ENCODE measurements around the gene ATP6V1A. TPM values are rescaled to one million over a fixed set of nuclear protein-coding genes. Genes with fewer than 3 reads are reported as not detected.
"Not testable (repeated sequence)": the region's sequence is repeated elsewhere in the genome, so short reads cannot be mapped to it uniquely, and the experiment has no call there.

ATP6V1A gene
- polyA plus RNA-seq, 1 donor = 46.3 TPM

GRCh38 chr3:113839551-113839950, 92.7 kb downstream of the ATP6V1A start:
- Histone ChIP-seq H3K4me1 (ENCODE audit: control insufficient read depth, insufficient read depth, low read length) (peaks cover 3% of the 10 kb centered on the region), H3K4me3 (ENCODE audit: low read length) (no peak overlapping the region)

GRCh38 chr3:113844622-113845222, 97.9 kb downstream of the ATP6V1A start:
- H3K27me3 ChIP-seq (ENCODE audit: control insufficient read depth, insufficient read depth, low read length) = no peaks in the 10 kb centered on the region
- no peaks in the 10 kb centered on the region for H3K9me3 ChIP-seq (ENCODE audit: control insufficient read depth, low read depth, low read length)
- no peak overlapping the region for H3K27ac ChIP-seq (ENCODE audit: low read length)
- peak; percentile 29 to 50 for DNase-seq
- H3K4me3 ChIP-seq (ENCODE audit: low read length) = no peak overlapping the region
- peaks cover 11% of the 10 kb centered on the region for H3K4me1 ChIP-seq (ENCODE audit: control insufficient read depth, insufficient read depth, low read length)
- 40% methylated on average over 1 of the region's 4 CpGs for WGBS (ENCODE audit: insufficient coverage, low lambda C conversion rate)
- no peaks in the 10 kb centered on the region for H3K36me3 ChIP-seq (ENCODE audit: control insufficient read depth, insufficient read depth, low read length)

More at GRCh38 chr3:113839551-113839950, 92.7 kb downstream of the ATP6V1A start:
- H3K36me3 ChIP-seq (ENCODE audit: control insufficient read depth, insufficient read depth, low read length) = no peaks in the 10 kb centered on the region
- no peak overlapping the region for H3K27ac ChIP-seq (ENCODE audit: low read length)
- no peak for DNase-seq
- H3K9me3 ChIP-seq (ENCODE audit: control insufficient read depth, low read depth, low read length) = no peaks in the 10 kb centered on the region
- no peaks in the 10 kb centered on the region for H3K27me3 ChIP-seq (ENCODE audit: control insufficient read depth, insufficient read depth, low read length)
- no CpG with 5 or more reads among the region's 2 CpGs for WGBS (ENCODE audit: insufficient coverage, low lambda C conversion rate)

- peaks cover 11% of the 10 kb centered on the region for H3K4me1 ChIP-seq (ENCODE audit: control insufficient read depth, insufficient read depth, low read length)
- DNase-seq = peak; percentile 49 to 74
- no peak overlapping the region for H3K4me3 ChIP-seq (ENCODE audit: low read length)
- H3K27ac ChIP-seq (ENCODE audit: low read length) = peak overlapping the region; percentile 94
- no peaks in the 10 kb centered on the region for H3K9me3 ChIP-seq (ENCODE audit: control insufficient read depth, low read depth, low read length)
- no peaks in the 10 kb centered on the region for H3K27me3 ChIP-seq (ENCODE audit: control insufficient read depth, insufficient read depth, low read length)
- no peaks in the 10 kb centered on the region for H3K36me3 ChIP-seq (ENCODE audit: control insufficient read depth, insufficient read depth, low read length)
Observed at GRCh38 chr3:113847247-113847646, 100.4 kb downstream of the ATP6V1A start.

GRCh38 chr3:113847664-113848461, 101.0 kb downstream of the ATP6V1A start:
- peak overlapping the region; percentile 94 for H3K27ac ChIP-seq (ENCODE audit: low read length)
- no CpG with 5 or more reads among the region's 2 CpGs for WGBS (ENCODE audit: insufficient coverage, low lambda C conversion rate)
- H3K27me3 ChIP-seq (ENCODE audit: control insufficient read depth, insufficient read depth, low read length) = no peaks in the 10 kb centered on the region
- peaks cover 15% of the 10 kb centered on the region for H3K4me1 ChIP-seq (ENCODE audit: control insufficient read depth, insufficient read depth, low read length)
- no peaks in the 10 kb centered on the region for H3K36me3 ChIP-seq (ENCODE audit: control insufficient read depth, insufficient read depth, low read length)
- peak; percentile 81 to 89 for DNase-seq
- no peak overlapping the region for H3K4me3 ChIP-seq (ENCODE audit: low read length)
- H3K9me3 ChIP-seq (ENCODE audit: control insufficient read depth, low read depth, low read length) = no peaks in the 10 kb centered on the region

GRCh38 chr3:113849071-113849470, 102.2 kb downstream of the ATP6V1A start:
- not testable (repeated sequence) for DNase-seq; H3K4me3 ChIP-seq (ENCODE audit: low read length); H3K36me3 ChIP-seq (ENCODE audit: control insufficient read depth, insufficient read depth, low read length); H3K9me3 ChIP-seq (ENCODE audit: control insufficient read depth, low read depth, low read length); H3K27ac ChIP-seq (ENCODE audit: low read length); H3K27me3 ChIP-seq (ENCODE audit: control insufficient read depth, insufficient read depth, low read length)
- peaks cover 15% of the 10 kb centered on the region for H3K4me1 ChIP-seq (ENCODE audit: control insufficient read depth, insufficient read depth, low read length)
- no CpG with 5 or more reads among the region's 3 CpGs for WGBS (ENCODE audit: insufficient coverage, low lambda C conversion rate)

- H3K9me3 ChIP-seq (ENCODE audit: control insufficient read depth, low read depth, low read length); H3K27ac ChIP-seq (ENCODE audit: low read length); H3K4me3 ChIP-seq (ENCODE audit: low read length); H3K27me3 ChIP-seq (ENCODE audit: control insufficient read depth, insufficient read depth, low read length); DNase-seq; H3K36me3 ChIP-seq (ENCODE audit: control insufficient read depth, insufficient read depth, low read length): not testable (repeated sequence)
- H3K4me1 ChIP-seq (ENCODE audit: control insufficient read depth, insufficient read depth, low read length) = peaks cover 15% of the 10 kb centered on the region
- 100% methylated on average over 1 of the region's 22 CpGs for WGBS (ENCODE audit: insufficient coverage, low lambda C conversion rate)
Observed at GRCh38 chr3:113849841-113850240, 103.0 kb downstream of the ATP6V1A start.

GRCh38 chr3:113850391-113850790, 103.6 kb downstream of the ATP6V1A start:
- WGBS (ENCODE audit: insufficient coverage, low lambda C conversion rate) = no CpG with 5 or more reads among the region's 9 CpGs
- H3K9me3 ChIP-seq (ENCODE audit: control insufficient read depth, low read depth, low read length); H3K27me3 ChIP-seq (ENCODE audit: control insufficient read depth, insufficient read depth, low read length); H3K27ac ChIP-seq (ENCODE audit: low read length); DNase-seq; H3K36me3 ChIP-seq (ENCODE audit: control insufficient read depth, insufficient read depth, low read length); H3K4me3 ChIP-seq (ENCODE audit: low read length): not testable (repeated sequence)
- peaks cover 15% of the 10 kb centered on the region for H3K4me1 ChIP-seq (ENCODE audit: control insufficient read depth, insufficient read depth, low read length)

- peak; percentile 40 to 71 for DNase-seq
- peak overlapping the region; percentile 35 for H3K27ac ChIP-seq (ENCODE audit: low read length)
- no peaks in the 10 kb centered on the region for H3K36me3 ChIP-seq (ENCODE audit: control insufficient read depth, insufficient read depth, low read length)
- no peak overlapping the region for H3K4me3 ChIP-seq (ENCODE audit: low read length)
- WGBS (ENCODE audit: insufficient coverage, low lambda C conversion rate) = 18% methylated on average over 2 of the region's 3 CpGs
- H3K27me3 ChIP-seq (ENCODE audit: control insufficient read depth, insufficient read depth, low read length) = no peaks in the 10 kb centered on the region
- H3K9me3 ChIP-seq (ENCODE audit: control insufficient read depth, low read depth, low read length) = no peaks in the 10 kb centered on the region
- peaks cover 13% of the 10 kb centered on the region for H3K4me1 ChIP-seq (ENCODE audit: control insufficient read depth, insufficient read depth, low read length)
Observed at GRCh38 chr3:113852506-113852905, 105.7 kb downstream of the ATP6V1A start.

Other genes with a start within 250 kb of the ATP6V1A start
- gene SPICE1, start 231.9 kb upstream of the ATP6V1A start, polyA plus RNA-seq = 12.8 TPM
- 4.5 TPM for gene SIDT1, start 214.5 kb upstream of the ATP6V1A start, polyA plus RNA-seq
- gene USF3, start 50.4 kb upstream of the ATP6V1A start, polyA plus RNA-seq = 14.5 TPM
- 85.5 TPM for gene NAA50, start 786 bp upstream of the ATP6V1A start, polyA plus RNA-seq
- 14.4 TPM for gene GRAMD1C, start 91.8 kb downstream of the ATP6V1A start, polyA plus RNA-seq
- 9.9 TPM for gene ZDHHC23, start 201.0 kb downstream of the ATP6V1A start, polyA plus RNA-seq